K562 (cell line): ENCODE results near the gene CCR7. TPM values are rescaled to one million over a fixed set of nuclear protein-coding genes. Genes with fewer than 3 reads are reported as not detected.

Experiments
- BRD4 ChIP-seq: fragments of 200-600 bp; sonication (generic); IDR thresholded peaks from 2 replicates; pipeline ENCODE4 v1.6.1; 2017; ENCODE audit warnings: inconsistent platforms
- DNMT1 ChIP-seq: fragments of 450-650 bp; IDR thresholded peaks from 2 replicates; pipeline ENCODE4 v1.6.1; 2016; ENCODE audit warnings: antibody characterized with exemption, mild to moderate bottlenecking
- GTF2B ChIP-seq: IDR thresholded peaks from 2 replicates; pipeline ENCODE4 v1.6.1; 2011; ENCODE audit not compliant: insufficient read length; ENCODE audit errors: extremely low read depth
- HDAC1 ChIP-seq, 2 experiments: fragments of 450-650 bp; IDR thresholded peaks; 2 replicates each; pipeline ENCODE4 v1.6.1; 2016 to 2017; ENCODE audit warnings: inconsistent platforms in 1 of 2, mild to moderate bottlenecking in 1 of 2, moderate library complexity in 1 of 2
- HDGF ChIP-seq: fragments of 450-650 bp; IDR thresholded peaks from 2 replicates; pipeline ENCODE4 v1.6.1; 2016
- KDM1A ChIP-seq, 2 experiments: fragments of 450-650 bp; IDR thresholded peaks; 2 replicates each; pipeline ENCODE4 v1.6.1; 2016; ENCODE audit warnings: mild to moderate bottlenecking in 2 of 2
- NFE2 ChIP-seq: IDR thresholded peaks from 2 replicates; pipeline ENCODE4 v1.6.1; 2014; ENCODE audit warnings: antibody characterized with exemption, low read depth
- NKRF ChIP-seq: fragments of 450-650 bp; IDR thresholded peaks from 2 replicates; pipeline ENCODE4 v1.6.1; 2016; ENCODE audit warnings: borderline replicate concordance
- SMARCA4 ChIP-seq: fragments of 450-650 bp; IDR thresholded peaks from 2 replicates; pipeline ENCODE4 v1.6.1; 2016
- THAP12 ChIP-seq: fragments of 250-450 bp; sonication (Bioruptor Pico); IDR thresholded peaks from 2 replicates; pipeline ENCODE4 v1.9.0; 2021; ENCODE audit warnings: mild to moderate bottlenecking, inconsistent platforms
- ZBTB9 ChIP-seq: fragments of 450-650 bp; formaldehyde crosslinking; IDR thresholded peaks from 2 replicates; pipeline ENCODE4 v1.4.0; 2020; ENCODE audit warnings: mild to moderate bottlenecking, moderate library complexity
- ZNF140 ChIP-seq: fragments of 250-450 bp; sonication (Bioruptor Pico); IDR thresholded peaks from 2 replicates; pipeline ENCODE4 v1.8.0; 2021; ENCODE audit warnings: moderate library complexity, mild to moderate bottlenecking, inconsistent platforms
- ZNF165 ChIP-seq: fragments of 250-450 bp; sonication (Bioruptor Pico); IDR thresholded peaks from 2 replicates; pipeline ENCODE4 v1.4.0; 2020; ENCODE audit warnings: borderline replicate concordance
- ZNF740 ChIP-seq, 3 experiments: fragments of 200-800 bp in 1 of 3; sonication (Bioruptor generic) in 1 of 3; sonication (generic) in 1 of 3; formaldehyde crosslinking in 1 of 3; IDR thresholded peaks; 2 replicates each; pipeline versions ENCODE4 v1.6.1 to v1.8.0; 2016 to 2022; ENCODE audit warnings: mild to moderate bottlenecking in 2 of 3, missing compliant biosample characterization in 2 of 3, missing genetic modification characterization in 2 of 3, missing genetic modification reagents in 1 of 3
- ZNF75A ChIP-seq: fragments of 450-650 bp; formaldehyde crosslinking; IDR thresholded peaks from 2 replicates; pipeline ENCODE4 v1.4.0; 2020; ENCODE audit warnings: mild to moderate bottlenecking
- ZNF780A ChIP-seq: fragments of 250-450 bp; sonication (Bioruptor Pico); IDR thresholded peaks from 2 replicates; pipeline ENCODE4 v1.5.0; 2021; ENCODE audit warnings: mild to moderate bottlenecking
- polyA plus RNA-seq, 8 experiments: library from polyadenylated mRNA; depleted of rRNA in 4 of 8; stranded (reverse) in 5 of 8; unstranded in 3 of 8; fragments of >200 nt; fragmentation: Nextera tagmentation in 2 of 8; fragmentation: Illumina TruSeq in 1 of 8; extraction: Ambion mirVana in 2 of 8; extraction: Trizol in 1 of 8; gene quantifications; 2 replicates each; pipeline versions ENCODE4 v1.2.1 to v1.2.3, GENCODE V29; 2011 to 2014; ENCODE audit warnings: inconsistent platforms in 1 of 8, missing spikeins in 1 of 8
- total RNA-seq, 7 experiments: library from RNA; depleted of rRNA in 6 of 7; stranded (reverse); fragments of >200 nt in 6 of 7; fragmentation: Illumina TruSeq in 2 of 7; extraction: Trizol in 2 of 7; gene quantifications; 2 replicates each; pipeline versions ENCODE4 v1.2.1 to v1.2.3, GENCODE V29; 2011 to 2021; ENCODE audit warnings: low replicate concordance in 1 of 7

Gene CCR7
- total and polyA plus RNA-seq, 9 of the 15 experiments (the other 6 are each of a cell fraction or from before 2014, with no cell fraction given), result 0.14 to 1.4 (median 0.56) TPM

- no peak for TF ChIP-seq THAP12 (CRISPR knock-in tag)
- peak; percentile 91 for TF ChIP-seq SMARCA4
- TF ChIP-seq NFE2, result peak; percentile 4; the same call in 1 of the 2 replicates
- TF ChIP-seq ZNF780A, result no peak
- TF ChIP-seq ZNF165 (CRISPR knock-in tag), result no peak
- peak in 1 of 2 experiments; percentile 81; a peak in 1 of 4 replicates for TF ChIP-seq HDAC1 (IDR thresholded peaks at IDR 0.05)
- TF ChIP-seq GTF2B, result no peak
- TF ChIP-seq DNMT1, result no peak
- TF ChIP-seq ZNF140, result no peak
- TF ChIP-seq ZNF75A (CRISPR knock-in tag), result no peak
- TF ChIP-seq NKRF, result no peak
- no peak for TF ChIP-seq HDGF
- no peak for TF ChIP-seq ZNF740 (CRISPR knock-in tag; IDR thresholded peaks at IDR 0.05)
- no peak for TF ChIP-seq ZNF740 (tag; IDR thresholded peaks at IDR 0.05)
- TF ChIP-seq KDM1A (IDR thresholded peaks at IDR 0.05), result peak; percentile 74 to 78; a peak in 3 of 4 replicates
- TF ChIP-seq BRD4, result no peak
- no peak for TF ChIP-seq ZBTB9
These were observed 11.4 kb downstream of the CCR7 start (continued) for GRCh38 chr17:40553694-40554534.
